GM12878 (cell line): Measurements from ENCODE around the gene ALDH1A3. TPM values are rescaled to one million over a fixed set of nuclear protein-coding genes. Genes with fewer than 3 reads are reported as not detected.

Experiments
- ATAC-seq: fragments of 200-7000 bp; cut with Tn5 transposase; 3 replicates; pipeline ENCODE4 v1.9.1; 2020; ENCODE audit warnings: mild to moderate bottlenecking, moderate library complexity
- BruUV-seq: library from RNA; stranded (reverse); fragments of 400-500 nt; replicated peaks from 2 replicates; lab custom pipeline; 2021; lab: Mats Ljungman, UMichigan
- CTCF ChIA-PET: fragments of 300-600 bp; sonication (Branson Sonifier 250); formaldehyde crosslinking; extraction: SDS; loops from one replicate; lab custom pipeline; 2021; ENCODE audit warnings: inconsistent platforms; lab: Yijun Ruan, JAX
- POLR2A ChIA-PET: fragments of 350-600 bp; formaldehyde crosslinking; extraction: SDS; loops from one replicate; lab custom pipeline; 2021; ENCODE audit warnings: inconsistent platforms; lab: Charles Lee
- RAD21 ChIA-PET: fragments of 300-600 bp; sonication (Branson Sonifier 250); formaldehyde crosslinking; loops from one replicate; lab custom pipeline; 2023; ENCODE audit warnings: antibody characterized with exemption; ENCODE audit not compliant: unreplicated experiment; lab: Charles Lee
- SMC1A ChIA-PET: fragments of 300-600 bp; sonication (Branson Sonifier 250); formaldehyde crosslinking; loops from one replicate; lab custom pipeline; 2023; ENCODE audit not compliant: unreplicated experiment, uncharacterized antibody; lab: Charles Lee
- DNase-seq: peaks from one replicate; pipeline ENCODE4 v3.0.0-alpha.2; 2011; ENCODE audit warnings: low read depth, low spot score
- FAIRE-seq: peaks from 3 replicates; lab custom pipeline; 2011; peaks lifted over from hg19 to GRCh38; lab: Jason Lieb, UNC
- H2AFZ ChIP-seq: 2 replicates; pipeline ENCODE4 v1.6.0; 2011; ENCODE audit warnings: low read depth, low read length, control low read depth; ENCODE audit not compliant: control insufficient read depth
- H3K27ac ChIP-seq: 2 replicates; pipeline ENCODE4 v1.5.1; 2011; ENCODE audit warnings: control low read depth; ENCODE audit not compliant: control insufficient read depth, insufficient read depth
- H3K27me3 ChIP-seq, 2 experiments: replicated peaks in 1 of 2; 2 replicates each; pipeline versions ENCODE4 v1.6.0 to v1.6.1; 2011; ENCODE audit warnings: low read length in 1 of 2; ENCODE audit not compliant: control insufficient read depth in 2 of 2, insufficient read depth in 2 of 2
- H3K36me3 ChIP-seq, 2 experiments: 2 replicates each; pipeline ENCODE4 v1.5.1; 2011; ENCODE audit warnings: low read length in 1 of 2; ENCODE audit not compliant: control insufficient read depth in 2 of 2, insufficient read depth in 2 of 2
- H3K4me1 ChIP-seq: 2 replicates; pipeline ENCODE4 v1.6.1; 2011; ENCODE audit warnings: mild to moderate bottlenecking, low read length, moderate library complexity, mixed read lengths; ENCODE audit not compliant: control insufficient read depth, insufficient read depth
- H3K4me2 ChIP-seq: 2 replicates; pipeline ENCODE4 v1.6.0; 2011; ENCODE audit warnings: control low read depth; ENCODE audit not compliant: control insufficient read depth, insufficient read depth
- H3K4me3 ChIP-seq: fragments of 200-600 bp; sonication (generic); 2 replicates; pipeline ENCODE4 v1.5.1; 2016
- H3K79me2 ChIP-seq: 2 replicates; pipeline ENCODE4 v1.6.0; 2011; ENCODE audit warnings: low read length; ENCODE audit not compliant: control insufficient read depth, insufficient read depth
- H3K9ac ChIP-seq: 2 replicates; pipeline ENCODE4 v1.8.0; 2011; ENCODE audit warnings: low read length, control low read depth, mixed read lengths; ENCODE audit not compliant: control insufficient read depth, insufficient read depth
- H3K9me3 ChIP-seq: replicated peaks from 3 replicates; pipeline ENCODE4 v1.5.1; 2011; ENCODE audit warnings: mild to moderate bottlenecking, low read length; ENCODE audit not compliant: control insufficient read depth, insufficient read depth
- H4K20me1 ChIP-seq: 2 replicates; pipeline ENCODE4 v1.6.0; 2011; ENCODE audit not compliant: control insufficient read depth, insufficient read depth
- CBX5 ChIP-seq: sonication (generic); IDR thresholded peaks from 2 replicates; pipeline ENCODE4 v1.6.1; 2016; ENCODE audit warnings: low read depth, moderate library complexity, mild to moderate bottlenecking, inconsistent platforms
- DPF2 ChIP-seq: fragments of 450-650 bp; IDR thresholded peaks from 2 replicates; pipeline ENCODE4 v1.6.1; 2017; ENCODE audit warnings: mild to moderate bottlenecking
- ESRRA ChIP-seq: IDR thresholded peaks from 2 replicates; pipeline ENCODE4 v1.6.1; 2012; ENCODE audit warnings: mild to moderate bottlenecking, low read length, improper control_type of control experiment
- HDAC2 ChIP-seq: fragments of 200-600 bp; sonication (generic); IDR thresholded peaks from 2 replicates; pipeline ENCODE4 v1.6.1; 2017
- HDGF ChIP-seq: fragments of 450-650 bp; IDR thresholded peaks from 2 replicates; pipeline ENCODE4 v1.6.1; 2016; ENCODE audit warnings: antibody characterized with exemption
- SP1 ChIP-seq: IDR thresholded peaks from one replicate; pipeline ENCODE4 v1.6.1; 2011; ENCODE audit warnings: low read depth, low read length
- SREBF1 ChIP-seq: IDR thresholded peaks from 2 replicates; pipeline ENCODE4 v1.6.1; 2012; ENCODE audit warnings: mild to moderate bottlenecking, low read length
- TCF12 ChIP-seq: IDR thresholded peaks from 2 replicates; pipeline ENCODE4 v1.6.1; 2011; ENCODE audit warnings: low read depth, mild to moderate bottlenecking, low read length
- YBX1 ChIP-seq: fragments of 450-650 bp; IDR thresholded peaks from 2 replicates; pipeline ENCODE4 v1.6.1; 2016; ENCODE audit warnings: antibody characterized with exemption
- YY1 ChIP-seq: IDR thresholded peaks from 2 replicates; pipeline ENCODE4 v1.6.1; 2011; ENCODE audit warnings: low read depth, mild to moderate bottlenecking, low read length
- WGBS: methylation state at CpG from one replicate; pipeline ENCODE4 v1.1.6; 2016; ENCODE audit warnings: low lambda C conversion rate; ENCODE audit not compliant: insufficient replicate concordance, insufficient coverage; ENCODE audit errors: missing lambda C conversion rate; 5-methylcytosine and 5-hydroxymethylcytosine counted together
- in situ Hi-C: fragments of 300-500 bp; cut with MboI; formaldehyde crosslinking; loops from 9 replicates; pipeline ENCODE4 v1.14.3; 2018; ENCODE audit warnings: mixed read lengths
- intact Hi-C: fragments of 100-400 bp; cut with micrococcal nuclease; formaldehyde crosslinking; loops from one replicate; pipeline ENCODE4 v1.14.2; 2022; ENCODE audit not compliant: unreplicated experiment
- polyA plus RNA-seq, 11 experiments: library from polyadenylated mRNA; depleted of rRNA in 4 of 11; unstranded in 6 of 11; stranded (reverse) in 5 of 11; fragments of >200 nt; fragmentation: Nextera tagmentation in 4 of 11; fragmentation: Illumina TruSeq in 1 of 11; extraction: Ambion mirVana in 4 of 11; extraction: Trizol in 1 of 11; gene quantifications; 1 replicate in 1 of 11; 2 replicates in 10 of 11; pipeline versions ENCODE4 v1.2.1 to v1.2.3, GENCODE V29; 2011 to 2016; ENCODE audit warnings: inconsistent platforms in 2 of 11, missing spikeins in 2 of 11, low read depth in 1 of 11
- total RNA-seq, 4 experiments: library from RNA; depleted of rRNA in 3 of 4; stranded (reverse); fragments of >200 nt in 3 of 4; fragmentation: Illumina TruSeq in 1 of 4; extraction: Trizol in 1 of 4; gene quantifications; 2 replicates each; pipeline versions ENCODE4 v1.2.1 to v1.2.3, GENCODE V29; 2013 to 2021
- TF ChIP-seq, protein P1 (sequence below): fragments of 450-650 bp; IDR thresholded peaks from 2 replicates; pipeline ENCODE4 v1.6.1; 2016; ENCODE audit warnings: mild to moderate bottlenecking
- TF ChIP-seq, protein P2 (sequence below): fragments of 450-650 bp; IDR thresholded peaks from 2 replicates; pipeline ENCODE4 v1.6.1; 2017; ENCODE audit warnings: antibody characterized with exemption, mild to moderate bottlenecking, moderate library complexity
- TF ChIP-seq, protein P3 (sequence below): fragments of 150-350 bp; IDR thresholded peaks from 2 replicates; pipeline ENCODE4 v1.6.1; 2014; ENCODE audit warnings: mild to moderate bottlenecking, low read depth, low read length

Gene ALDH1A3
- total and polyA plus RNA-seq, 10 of the 15 experiments (the other 5 are each of a cell fraction or from before 2014, with no cell fraction given), result 0.06 to 0.69 (median 0.18) TPM

DNA sequence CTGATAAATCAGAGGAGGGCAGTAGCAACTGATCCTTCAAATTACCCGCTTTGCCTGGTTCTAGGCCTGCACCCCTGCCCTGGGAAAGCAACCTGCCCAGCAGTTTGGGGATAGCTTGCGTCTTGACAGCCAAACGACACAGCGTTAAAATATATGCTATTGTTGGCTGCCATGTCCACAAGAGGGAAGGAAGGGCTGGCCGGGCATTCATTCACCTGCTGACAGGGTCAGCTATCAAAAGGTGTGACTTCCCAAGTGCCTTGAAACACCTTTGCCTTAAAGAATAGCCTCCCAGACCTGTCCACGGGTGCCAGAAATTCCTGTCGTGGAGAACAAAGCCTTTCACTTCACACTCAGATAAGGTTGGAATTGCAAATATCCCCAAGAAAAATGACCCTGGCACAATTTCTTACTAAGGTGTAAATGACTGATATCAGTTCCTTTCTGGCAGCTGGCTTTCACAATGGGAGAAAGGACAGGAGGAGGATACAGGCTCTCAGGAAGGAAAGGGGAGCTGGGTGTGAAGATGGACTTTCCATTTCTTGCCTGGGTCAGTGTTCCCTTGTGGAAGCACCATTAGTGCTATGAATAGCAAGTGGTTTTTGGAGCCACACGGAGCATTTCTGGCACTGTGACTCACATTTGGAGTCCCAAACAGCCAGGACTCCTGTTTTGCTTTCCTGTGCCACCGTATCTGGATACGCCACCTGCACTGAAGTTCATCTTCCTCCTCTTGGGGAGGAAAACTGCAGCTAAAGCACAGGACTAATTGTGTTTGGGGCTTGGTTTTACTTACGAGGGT lies 19.2 kb downstream of the ALDH1A3 start:
- ChIA-PET CTCF (no interaction called here), SMC1A (no interaction called here), POLR2A (no interaction called here), RAD21 (no interaction called here)
- BruUV-seq, result no TSS peak
- no peak overlapping the region for H3K4me2 ChIP-seq
- TF ChIP-seq SREBF1 (no peak), CBX5 (no peak), YBX1 (no peak), TCF12 (no peak), HDAC2 (no peak), SP1 (no peak), YY1 (no peak), HDGF (no peak), DPF2 (no peak), ESRRA (no peak)
- TF ChIP-seq, protein P1, sequence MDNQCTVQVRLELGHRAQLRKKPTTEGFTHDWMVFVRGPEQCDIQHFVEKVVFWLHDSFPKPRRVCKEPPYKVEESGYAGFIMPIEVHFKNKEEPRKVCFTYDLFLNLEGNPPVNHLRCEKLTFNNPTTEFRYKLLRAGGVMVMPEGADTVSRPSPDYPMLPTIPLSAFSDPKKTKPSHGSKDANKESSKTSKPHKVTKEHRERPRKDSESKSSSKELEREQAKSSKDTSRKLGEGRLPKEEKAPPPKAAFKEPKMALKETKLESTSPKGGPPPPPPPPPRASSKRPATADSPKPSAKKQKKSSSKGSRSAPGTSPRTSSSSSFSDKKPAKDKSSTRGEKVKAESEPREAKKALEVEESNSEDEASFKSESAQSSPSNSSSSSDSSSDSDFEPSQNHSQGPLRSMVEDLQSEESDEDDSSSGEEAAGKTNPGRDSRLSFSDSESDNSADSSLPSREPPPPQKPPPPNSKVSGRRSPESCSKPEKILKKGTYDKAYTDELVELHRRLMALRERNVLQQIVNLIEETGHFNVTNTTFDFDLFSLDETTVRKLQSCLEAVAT, result no peak
- TF ChIP-seq, protein P2, sequence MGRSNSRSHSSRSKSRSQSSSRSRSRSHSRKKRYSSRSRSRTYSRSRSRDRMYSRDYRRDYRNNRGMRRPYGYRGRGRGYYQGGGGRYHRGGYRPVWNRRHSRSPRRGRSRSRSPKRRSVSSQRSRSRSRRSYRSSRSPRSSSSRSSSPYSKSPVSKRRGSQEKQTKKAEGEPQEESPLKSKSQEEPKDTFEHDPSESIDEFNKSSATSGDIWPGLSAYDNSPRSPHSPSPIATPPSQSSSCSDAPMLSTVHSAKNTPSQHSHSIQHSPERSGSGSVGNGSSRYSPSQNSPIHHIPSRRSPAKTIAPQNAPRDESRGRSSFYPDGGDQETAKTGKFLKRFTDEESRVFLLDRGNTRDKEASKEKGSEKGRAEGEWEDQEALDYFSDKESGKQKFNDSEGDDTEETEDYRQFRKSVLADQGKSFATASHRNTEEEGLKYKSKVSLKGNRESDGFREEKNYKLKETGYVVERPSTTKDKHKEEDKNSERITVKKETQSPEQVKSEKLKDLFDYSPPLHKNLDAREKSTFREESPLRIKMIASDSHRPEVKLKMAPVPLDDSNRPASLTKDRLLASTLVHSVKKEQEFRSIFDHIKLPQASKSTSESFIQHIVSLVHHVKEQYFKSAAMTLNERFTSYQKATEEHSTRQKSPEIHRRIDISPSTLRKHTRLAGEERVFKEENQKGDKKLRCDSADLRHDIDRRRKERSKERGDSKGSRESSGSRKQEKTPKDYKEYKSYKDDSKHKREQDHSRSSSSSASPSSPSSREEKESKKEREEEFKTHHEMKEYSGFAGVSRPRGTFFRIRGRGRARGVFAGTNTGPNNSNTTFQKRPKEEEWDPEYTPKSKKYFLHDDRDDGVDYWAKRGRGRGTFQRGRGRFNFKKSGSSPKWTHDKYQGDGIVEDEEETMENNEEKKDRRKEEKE, result no peak
- TF ChIP-seq, protein P3, sequence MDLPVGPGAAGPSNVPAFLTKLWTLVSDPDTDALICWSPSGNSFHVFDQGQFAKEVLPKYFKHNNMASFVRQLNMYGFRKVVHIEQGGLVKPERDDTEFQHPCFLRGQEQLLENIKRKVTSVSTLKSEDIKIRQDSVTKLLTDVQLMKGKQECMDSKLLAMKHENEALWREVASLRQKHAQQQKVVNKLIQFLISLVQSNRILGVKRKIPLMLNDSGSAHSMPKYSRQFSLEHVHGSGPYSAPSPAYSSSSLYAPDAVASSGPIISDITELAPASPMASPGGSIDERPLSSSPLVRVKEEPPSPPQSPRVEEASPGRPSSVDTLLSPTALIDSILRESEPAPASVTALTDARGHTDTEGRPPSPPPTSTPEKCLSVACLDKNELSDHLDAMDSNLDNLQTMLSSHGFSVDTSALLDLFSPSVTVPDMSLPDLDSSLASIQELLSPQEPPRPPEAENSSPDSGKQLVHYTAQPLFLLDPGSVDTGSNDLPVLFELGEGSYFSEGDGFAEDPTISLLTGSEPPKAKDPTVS, result no peak
- H3K4me3 ChIP-seq, result no peak overlapping the region
- H3K36me3 ChIP-seq, result no peaks in the 10 kb centered on the region
- no peak for FAIRE-seq
- intact Hi-C loops, result no loop called here
- H3K27me3 ChIP-seq, result peaks cover 3 to 5% of the 10 kb centered on the region in 2 experiments; a peak in 2 of 4 replicates
- no peaks in the 10 kb centered on the region for H3K9me3 ChIP-seq
- H3K27ac ChIP-seq, result no peak overlapping the region
- DNase-seq, result no peak
- no peak overlapping the region for H2AFZ ChIP-seq
- no peaks in the 10 kb centered on the region for H3K4me1 ChIP-seq
- H3K9ac ChIP-seq, result no peak overlapping the region
- ATAC-seq, result no peak
- 45% methylated on average over 11 of the region's 11 CpGs for WGBS
- in situ Hi-C loops, result no loop called here
- H3K79me2 ChIP-seq, result no peaks in the 10 kb centered on the region
- H4K20me1 ChIP-seq, result no peaks in the 10 kb centered on the region
